HL-60 (cell line): ENCODE measurements around the gene SF3B1.

Experiments used
- CTCF ChIP-seq: IDR thresholded peaks from one replicate; pipeline ENCODE4 v1.5.1; 2011; ENCODE audit warnings: low read length, control low read depth, inconsistent platforms; ENCODE audit not compliant: insufficient read depth
- GABPA ChIP-seq: IDR thresholded peaks from 2 replicates; pipeline ENCODE4 v1.6.1; 2012; ENCODE audit warnings: low read depth
- POLR2AphosphoS5 ChIP-seq: IDR thresholded peaks from 2 replicates; pipeline ENCODE4 v1.6.1; 2012; ENCODE audit warnings: low read depth

DNA sequence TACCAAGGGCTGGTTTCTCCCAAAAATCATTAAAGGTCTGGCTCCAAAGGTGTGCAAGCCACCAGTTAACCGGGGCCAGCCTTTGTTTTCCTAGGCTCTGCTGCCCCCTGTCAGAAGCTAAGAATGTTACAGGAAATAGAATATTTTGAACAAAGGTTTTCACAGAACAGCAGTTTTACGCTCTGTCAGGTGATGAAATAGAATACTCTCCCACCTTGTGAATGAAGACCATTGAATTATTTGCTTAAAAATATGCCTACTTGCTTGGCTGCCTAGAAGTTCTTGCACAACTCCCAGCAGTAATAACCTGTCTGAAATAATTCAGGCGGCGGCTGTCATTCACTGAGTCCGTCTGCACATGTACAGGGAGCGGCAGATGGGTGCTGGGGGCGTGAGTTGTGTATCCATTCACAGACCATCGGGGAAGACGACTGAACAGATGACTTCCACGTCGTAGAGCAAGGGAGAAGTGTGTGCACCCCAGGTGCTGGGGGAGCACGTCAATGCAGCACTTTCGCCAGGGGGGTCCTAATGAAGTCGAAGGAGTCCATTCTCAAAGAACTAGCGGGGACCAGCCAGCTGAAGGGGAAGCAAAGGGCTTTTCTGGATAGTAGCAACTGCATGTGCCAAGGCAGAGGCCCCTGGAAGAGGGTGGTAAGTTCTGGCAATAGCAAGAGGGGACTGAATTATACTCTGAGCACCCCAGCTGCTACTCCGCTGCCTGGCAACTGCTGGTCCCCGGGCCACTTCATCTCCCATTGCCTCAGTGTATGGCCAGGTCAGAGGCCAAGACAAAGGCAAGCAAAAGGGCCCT lies 56.1 kb downstream of the SF3B1 start:
- TF ChIP-seq CTCF (peak; percentile 22), GABPA (no peak), POLR2AphosphoS5 (no peak)
